Activated T-cell treated with anti-CD3 and anti-CD28 coated beads for 48 hours (primary cell): ENCODE data around the gene NADSYN1.
A peak's percentile ranks its signal among the peaks of the same experiment; 100 is the strongest.

ENCODE experiments used
- DNase-seq: peaks from one replicate; pipeline ENCODE4 v3.0.0-alpha.2; 2020; ENCODE audit warnings: low read depth

The NADSYN1 gene

DNA sequence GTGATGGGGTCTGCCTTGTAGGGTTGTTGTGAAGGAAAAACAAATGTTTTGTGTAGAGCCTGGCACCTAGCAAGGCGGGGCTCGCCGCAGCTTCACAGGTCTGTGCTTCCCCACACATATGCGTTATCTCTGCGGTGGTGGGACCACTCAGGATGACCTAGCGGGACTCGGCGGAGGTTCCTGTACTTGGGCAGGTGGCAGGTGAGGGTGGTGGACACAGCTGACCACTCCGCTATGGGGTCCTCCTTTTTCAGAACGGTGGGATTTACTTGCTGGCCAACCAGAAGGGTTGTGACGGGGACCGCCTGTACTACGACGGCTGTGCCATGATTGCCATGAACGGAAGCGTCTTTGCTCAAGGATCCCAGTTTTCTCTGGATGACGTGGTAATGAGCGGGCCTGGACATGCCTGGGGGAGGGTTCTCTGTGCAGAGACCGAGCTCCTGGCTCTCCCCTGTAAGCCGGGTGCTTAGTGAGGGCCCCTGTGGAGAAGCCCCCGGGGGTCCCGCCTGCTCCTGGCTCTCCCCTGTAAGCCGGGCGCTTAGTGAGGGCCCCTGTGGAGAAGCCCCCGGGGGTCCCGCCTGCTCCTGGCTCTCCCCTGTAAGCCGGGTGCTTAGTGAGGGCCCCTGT lies 21.3 kb downstream of the NADSYN1 start:
- DNase-seq = no peak

DNA sequence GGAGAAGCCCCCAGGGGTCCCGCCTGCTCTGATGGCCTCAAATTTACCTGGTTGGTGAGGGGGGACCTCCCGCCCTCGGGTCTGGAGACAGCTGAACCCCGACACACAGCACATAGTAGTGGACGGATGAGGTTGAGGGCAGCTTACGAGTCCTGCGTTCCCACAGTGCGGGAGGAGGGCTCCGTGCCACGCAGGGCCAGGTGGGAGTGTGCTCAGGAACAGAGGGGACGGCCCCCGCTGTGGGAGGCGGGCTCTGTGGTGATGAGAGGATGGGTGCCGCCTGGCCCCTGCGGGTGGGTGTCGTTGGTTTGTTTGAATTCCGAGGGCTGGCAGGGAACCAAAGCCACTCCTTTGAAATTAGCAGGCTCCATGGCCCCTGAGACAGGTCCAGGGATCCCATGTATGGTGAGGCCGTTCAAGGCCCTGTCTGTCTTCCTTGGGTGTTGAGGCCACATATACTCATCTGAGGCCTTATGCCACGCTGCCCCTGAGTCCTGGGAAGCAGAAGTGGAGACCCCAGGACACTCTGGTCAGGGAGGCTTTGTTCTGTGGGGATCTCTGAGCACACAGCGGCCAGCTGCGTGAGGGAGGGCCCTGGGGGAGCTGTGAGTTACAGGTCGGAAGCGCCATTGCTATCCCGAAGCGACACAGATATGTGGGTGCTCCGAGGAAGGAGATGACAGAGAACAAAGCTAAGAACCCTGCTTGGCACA lies 21.9 kb downstream of the NADSYN1 start:
- no peak for DNase-seq

DNA sequence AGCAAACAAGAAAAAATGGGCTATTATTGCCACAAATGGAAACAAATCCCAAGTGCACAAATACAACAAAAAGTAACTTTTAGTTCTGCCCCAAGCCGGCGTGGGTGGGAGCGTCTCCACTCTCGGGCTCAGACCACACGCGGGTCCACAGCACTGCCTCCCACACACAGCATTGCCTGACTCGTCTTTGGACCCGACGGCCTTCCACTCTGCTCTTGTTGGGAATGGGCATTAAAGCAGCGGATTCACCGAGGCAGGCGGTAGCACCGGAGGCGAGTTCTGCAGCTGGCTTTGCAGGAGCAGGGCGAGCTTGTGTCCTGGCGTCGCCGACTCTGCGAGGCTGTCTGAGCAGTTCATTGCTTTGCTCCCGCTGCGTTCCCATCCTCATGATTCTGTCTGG lies 23.0 kb downstream of the NADSYN1 start:
- DNase-seq = no peak

DNA sequence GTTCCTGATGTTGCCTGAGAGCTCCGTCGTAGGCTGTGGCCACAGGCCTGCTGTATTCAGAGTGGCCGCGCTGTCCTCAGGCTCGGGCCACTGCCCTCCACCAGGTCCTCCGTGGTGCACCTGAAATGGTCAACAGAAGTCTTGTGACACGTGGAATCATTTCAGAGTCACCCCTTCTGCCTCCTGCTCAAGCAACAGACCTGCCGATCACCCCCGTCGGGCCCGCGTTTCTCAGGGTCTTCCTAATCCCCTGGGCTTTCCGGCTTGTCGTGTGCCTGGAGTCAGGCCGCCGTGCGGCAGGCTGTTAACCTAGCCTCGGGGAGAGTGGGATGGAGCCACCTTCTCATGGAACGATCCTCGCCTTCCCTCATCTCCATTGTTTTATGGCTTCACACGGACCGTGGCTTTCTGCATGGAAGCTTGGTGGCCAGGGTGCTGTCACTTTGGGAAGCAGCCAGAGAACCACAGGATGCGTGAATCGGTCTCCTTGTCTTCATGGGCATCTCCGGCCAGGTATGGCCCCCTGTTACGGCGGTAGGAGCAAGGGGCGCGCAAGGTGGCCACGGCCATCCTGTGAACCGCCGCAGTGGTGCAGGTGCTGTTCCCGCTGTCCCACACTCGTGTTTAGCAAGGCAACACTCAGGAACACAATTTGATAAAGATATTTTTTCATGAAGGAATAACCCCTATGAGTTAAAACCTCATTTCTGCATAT lies 24.1 kb downstream of the NADSYN1 start:
- DNase-seq = no peak

DNA sequence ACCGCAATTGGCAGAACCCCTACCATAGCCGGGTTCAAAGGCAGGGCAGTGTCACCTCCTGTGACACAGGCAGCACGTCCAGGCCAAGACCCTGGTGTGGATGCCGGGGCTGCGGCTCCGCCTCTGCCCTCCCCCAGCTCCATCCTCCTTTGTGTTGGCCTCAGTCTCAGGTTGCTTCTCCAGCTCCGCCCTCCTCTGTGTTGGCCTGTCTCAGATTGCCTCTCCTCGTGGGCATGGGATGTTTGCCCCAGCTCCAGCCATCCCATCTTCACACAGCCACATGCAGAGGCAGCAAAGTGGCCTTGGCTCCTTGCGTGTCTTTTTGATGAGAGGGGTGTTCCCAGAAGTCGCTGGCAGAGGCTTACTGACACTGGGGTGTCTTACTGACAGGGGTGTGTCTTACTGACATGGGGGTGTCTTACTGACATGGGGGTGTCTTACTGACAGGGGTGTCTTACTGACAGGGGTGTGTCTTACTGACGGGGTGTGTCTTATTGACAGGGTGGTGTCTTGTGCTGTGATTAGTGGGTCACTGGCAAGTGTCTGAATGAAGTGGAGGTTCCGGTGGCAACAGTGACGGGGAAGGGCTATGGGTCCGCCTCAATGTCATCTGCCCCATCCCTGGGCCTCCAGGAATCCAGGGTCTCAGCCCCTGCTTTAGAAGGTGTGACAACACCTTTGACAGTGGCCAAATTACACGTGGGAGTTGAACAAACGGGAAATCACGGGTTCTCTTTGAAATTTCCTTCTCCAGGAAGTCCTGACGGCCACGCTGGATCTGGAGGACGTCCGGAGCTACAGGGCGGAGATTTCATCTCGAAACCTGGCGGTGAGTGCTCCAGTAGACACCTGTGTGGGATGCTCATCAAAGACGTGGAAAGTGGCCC lies 24.9 kb downstream of the NADSYN1 start:
- DNase-seq = no peak

DNA sequence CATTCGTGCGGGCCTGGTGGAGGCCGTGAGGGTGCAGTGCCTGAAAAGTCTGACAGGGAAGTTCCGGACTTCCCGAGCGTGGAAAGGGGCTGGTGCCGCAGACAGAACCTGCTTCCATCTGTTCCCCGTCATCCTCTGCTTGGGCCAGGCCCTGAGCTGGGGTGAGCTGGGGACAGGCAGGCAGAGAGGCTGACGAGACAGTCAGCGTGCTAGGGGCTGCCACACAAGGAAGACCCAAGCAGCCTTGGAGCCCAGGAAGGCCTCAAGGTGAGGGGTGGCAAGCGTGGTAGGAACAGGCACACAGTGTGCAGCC lies 25.5 kb downstream of the NADSYN1 start:
- no peak for DNase-seq

DNA sequence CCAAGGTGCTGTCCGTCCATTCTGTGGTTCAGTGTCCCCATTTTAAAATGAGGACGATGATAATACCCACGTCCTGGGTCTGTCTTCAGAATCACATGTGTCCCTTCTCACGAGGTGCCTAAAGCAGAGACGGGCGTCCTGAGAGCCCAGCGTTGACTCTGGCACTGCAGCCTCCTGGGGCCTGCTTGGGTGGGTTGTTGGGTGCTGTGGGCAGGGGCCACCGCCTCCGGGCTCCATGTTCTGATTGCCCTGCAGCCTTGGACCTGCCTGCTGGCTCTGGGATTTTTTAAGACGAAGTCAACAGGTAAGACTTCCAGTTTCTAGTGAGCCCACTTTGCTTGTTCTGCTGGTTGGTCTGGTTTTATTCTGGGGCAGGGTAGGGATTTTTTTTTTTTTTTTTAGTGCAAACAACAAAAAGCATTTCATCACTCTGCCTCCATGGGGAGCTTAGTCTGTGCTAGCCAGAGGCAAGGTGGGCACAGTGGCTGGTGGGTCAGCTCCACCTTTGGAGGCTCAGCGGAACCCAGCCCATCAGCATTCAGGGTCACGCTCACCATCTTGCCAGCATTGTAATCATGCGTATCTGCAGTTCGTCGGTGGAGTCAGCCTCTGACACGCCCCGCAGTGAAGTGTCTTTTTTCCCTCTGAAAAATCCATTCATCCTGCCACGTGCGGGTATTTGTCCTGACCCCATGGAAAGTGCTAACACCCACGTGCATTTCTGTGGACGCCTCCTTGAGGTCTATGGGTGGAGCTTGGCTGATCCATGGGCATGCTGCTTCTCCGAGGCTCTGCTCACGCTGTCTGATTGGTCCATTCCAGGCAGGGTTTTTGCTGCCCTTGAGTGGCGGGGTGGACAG lies 28.3 kb downstream of the NADSYN1 start:
- DNase-seq = no peak

DNA sequence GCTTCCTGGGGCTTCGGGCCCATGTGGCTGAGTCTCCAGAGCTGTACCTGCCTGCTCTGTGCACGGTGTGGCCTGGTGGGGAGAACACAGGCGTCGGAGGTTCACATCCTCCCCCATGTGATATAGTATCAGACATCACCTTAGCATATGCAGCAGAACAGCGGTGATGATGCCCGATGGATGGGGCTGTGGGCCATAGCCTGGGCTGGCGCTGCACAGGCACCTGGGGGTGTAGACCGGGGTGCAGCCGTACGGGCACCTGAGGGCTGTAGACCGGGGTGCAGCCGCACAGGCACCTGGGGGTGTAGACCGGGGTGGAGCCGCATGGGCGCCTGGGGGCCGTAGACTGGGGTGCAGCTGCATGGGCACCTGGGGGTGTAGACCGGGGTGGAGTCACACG lies 29.2 kb downstream of the NADSYN1 start:
- DNase-seq = no peak

DNA sequence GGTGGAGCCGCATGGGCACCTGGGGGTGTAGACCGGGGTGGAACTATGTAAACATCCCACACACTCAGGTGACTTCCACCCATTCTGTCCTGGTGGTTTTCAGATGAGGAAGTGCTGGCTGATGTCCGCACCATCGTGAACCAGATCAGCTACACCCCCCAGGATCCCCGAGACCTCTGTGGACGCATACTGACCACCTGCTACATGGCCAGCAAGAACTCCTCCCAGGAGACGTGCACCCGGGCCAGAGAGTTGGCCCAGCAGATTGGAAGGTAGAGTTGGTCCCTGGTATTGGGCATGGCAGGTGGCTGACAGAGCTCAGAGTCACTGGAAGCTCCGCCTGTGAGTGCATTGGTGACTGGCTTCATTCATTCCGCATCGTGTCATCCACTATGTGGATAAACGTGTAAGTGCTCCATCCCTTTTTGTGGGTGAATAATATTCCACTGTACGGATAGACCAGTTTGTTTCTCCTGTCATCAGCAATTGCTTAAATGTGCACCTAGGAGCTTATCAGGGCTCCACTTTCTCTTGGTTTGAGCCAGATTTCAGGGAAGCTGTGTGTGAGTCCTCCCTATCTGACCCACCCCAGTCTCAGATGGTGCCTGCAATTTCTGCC lies 29.9 kb downstream of the NADSYN1 start:
- DNase-seq = no peak

DNA sequence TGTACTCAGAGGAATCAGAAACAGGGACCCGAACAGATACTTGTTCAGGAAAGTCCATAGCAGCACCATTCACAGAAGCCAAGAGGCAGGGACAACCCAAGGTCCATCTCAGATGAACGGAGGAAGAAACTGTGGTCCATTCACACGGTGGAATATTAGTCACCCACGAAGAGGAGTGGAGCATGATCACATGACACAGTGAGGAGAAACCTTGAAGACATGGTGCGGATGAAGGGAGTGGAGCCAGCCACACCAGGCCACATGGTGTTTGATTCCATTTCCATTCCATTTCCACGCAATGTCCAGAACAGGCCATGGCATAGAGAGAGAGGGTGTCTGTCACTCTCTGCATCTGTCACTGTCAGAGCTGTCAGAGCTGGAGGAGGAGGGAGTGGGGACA lies 30.7 kb downstream of the NADSYN1 start:
- DNase-seq = no peak

DNA sequence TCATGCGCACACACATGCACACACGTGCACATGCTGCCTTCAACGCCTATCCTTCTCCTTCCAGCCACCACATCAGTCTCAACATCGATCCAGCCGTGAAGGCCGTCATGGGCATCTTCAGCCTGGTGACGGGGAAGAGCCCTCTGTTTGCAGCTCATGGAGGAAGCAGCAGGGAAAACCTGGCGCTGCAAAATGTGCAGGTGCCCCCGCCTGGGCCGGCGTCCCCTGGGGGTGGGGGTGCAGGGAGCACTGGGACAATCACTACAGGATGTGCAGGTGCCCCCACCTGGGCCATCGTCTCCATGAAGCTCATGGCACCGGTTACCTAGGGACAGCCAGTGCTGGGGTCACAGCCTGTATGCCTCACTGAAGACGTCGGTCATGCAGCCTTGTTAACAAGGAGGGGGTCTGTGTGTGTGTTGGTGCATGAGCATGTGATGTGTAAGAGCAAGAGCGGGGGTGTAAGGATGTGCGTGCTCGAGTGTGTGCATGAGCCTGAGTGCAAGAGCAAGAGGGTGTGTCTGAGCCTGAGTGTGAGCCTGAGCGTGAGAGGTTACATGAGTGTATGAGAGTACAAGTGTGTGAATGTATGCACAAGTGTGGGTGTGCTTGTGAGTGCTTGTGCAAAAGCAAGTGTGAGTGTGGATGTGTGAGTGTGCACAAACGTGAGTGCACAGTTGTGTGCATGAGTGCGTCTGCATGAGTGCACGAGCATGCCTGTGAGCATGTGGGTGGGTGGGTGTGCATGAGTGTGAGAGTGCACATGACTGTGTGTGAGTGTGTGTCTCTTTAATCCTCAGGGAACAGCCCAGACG lies 31.5 kb downstream of the NADSYN1 start:
- DNase-seq = no peak

DNA sequence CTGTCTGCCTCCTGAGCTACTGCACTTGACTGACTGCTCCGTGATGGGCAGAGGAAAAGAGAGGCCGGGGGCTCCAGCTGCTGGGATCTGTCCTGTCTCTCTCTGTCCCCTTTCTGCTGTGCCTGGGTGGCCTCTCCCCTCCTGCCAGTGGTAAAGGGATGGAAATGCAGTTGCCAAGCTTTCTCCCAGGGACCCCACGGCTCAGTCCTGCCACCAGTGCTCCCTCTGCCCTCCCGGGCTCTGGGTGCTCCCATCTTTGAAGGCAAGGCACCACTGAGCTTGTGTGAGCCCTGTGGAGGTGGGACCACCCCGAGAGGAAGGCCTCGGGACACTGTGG lies 32.0 kb downstream of the NADSYN1 start:
- DNase-seq = no peak

DNA sequence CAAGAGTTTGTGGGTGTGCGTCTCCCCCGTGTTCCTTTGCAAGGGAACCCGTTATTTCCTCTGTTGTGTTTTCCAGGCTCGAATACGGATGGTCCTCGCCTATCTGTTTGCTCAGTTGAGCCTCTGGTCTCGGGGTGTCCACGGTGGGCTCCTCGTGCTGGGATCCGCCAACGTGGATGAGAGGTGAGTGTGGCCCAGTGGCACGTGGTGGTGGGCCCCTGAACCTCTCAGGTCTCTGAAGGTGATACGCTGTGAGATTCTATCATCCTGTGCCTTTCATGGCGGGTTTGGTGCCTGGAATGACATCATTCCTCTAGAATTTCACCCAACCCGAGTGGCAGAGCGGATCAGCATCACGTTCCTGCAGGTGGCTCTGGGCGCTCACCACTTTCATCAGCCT lies 32.5 kb downstream of the NADSYN1 start:
- no peak for DNase-seq

DNA sequence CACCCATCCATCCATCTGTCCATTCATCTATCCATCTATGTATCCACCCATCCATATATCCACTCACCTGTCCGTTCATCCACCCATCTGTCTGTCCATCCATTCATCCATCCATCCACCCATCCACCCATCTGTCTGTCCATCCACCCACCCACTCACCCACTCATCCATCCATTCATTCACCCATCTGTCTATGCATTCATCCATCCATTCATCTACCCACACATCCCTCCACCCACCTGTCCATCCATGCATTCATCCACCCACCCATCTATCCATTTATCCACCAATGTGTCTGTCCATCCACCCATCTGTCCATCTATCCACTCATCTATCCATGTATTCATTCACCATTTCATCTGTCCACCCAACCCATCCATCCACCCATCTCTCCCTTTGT lies 33.3 kb downstream of the NADSYN1 start:
- no peak for DNase-seq

DNA sequence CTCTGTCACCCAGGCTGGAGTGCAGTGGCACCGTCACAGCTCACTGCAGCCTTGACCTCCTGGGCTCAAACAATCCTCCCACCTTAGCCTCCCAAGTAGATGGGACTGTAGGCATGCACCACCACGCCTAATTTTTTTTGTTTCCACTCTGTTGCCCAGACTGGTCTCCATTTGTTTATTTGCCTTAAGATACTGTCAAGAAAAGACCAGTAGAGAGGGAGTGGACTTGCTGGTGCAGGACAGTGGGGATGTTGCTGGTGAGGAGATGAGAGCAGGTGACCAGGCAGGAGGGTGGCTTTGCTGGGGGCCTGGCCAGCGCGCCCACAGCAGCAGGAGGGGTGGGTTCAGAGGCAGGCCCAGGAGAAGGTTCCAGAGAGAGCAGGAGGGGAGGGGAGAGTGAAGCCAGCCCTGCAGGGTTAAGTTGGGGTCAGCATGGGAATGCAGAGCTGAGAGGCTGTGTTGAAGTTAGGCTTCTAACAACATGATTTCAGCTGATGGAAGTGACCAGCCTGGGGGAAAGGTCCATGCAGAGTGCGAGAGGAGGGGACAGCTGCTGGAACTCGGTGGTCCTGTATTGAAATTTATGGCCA lies 35.8 kb downstream of the NADSYN1 start:
- DNase-seq = no peak

DNA sequence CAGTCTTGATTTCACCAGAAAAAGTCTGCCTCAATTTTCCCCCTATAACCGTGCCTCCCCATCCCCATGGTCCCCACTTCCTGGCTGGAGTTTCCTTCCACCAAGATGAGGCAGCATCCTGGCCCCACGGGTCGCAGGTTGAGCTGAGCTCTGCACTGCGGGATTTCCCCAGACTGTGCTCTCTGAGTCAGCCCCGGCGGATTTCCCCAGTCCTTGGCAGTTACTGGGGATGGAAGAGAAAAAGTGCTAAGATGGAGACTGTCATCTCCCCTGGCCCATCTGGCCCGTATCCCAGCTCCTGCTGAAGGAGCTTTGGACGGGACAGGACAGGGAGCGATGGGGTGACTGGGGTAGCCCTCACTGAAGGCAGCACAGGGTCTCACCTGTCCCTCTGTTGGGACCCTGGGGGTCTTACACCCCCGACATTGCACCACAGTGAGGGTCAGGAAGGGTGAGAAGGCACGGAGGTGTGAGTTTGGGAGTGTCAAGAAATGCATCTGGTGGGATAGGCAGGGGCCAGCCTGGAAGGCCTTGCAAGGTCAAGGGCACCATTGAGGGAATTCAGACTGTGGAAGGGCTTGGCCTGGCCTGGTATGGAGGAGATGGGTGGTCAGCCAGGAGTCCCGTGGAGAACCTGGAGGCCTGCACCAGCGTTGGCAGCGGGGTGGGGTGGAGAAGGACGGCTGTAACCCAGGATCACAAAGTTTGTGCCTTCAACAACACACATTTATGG lies 36.5 kb downstream of the NADSYN1 start:
- peak; percentile 57 for DNase-seq

DNA sequence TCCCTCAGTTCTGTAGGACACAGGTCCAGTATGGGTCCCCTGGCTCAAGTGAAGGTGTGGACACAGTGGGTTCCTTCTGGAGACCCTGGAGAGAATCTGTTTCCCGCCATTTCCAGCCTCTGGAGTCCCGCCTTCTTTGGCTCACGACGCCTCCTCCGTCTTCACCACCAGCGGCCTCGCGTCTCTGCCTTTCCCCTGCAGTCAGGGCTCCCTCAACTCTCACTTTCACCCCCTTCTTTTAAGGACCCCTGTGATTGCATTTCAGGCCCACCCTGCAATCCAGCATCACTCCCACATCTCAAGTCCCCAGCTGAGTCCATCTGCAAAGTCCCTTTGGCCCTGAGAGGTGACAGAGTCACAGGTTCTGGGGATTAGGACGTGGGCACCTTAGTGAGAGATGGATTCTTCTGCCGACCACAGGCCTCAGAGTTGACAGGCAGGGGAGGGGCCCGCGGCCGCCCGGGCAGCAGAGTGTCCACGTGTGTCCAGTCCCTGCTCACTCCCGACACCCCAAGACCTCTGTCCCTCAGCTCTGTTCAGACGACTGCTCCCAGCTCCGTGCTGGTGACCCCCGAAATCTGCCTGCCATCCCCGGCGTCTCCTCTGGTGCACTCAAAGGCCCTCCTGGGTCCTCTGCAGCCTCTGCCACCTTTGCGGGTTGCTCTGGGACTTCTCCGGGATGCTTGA lies 37.2 kb downstream of the NADSYN1 start:
- DNase-seq = no peak

DNA sequence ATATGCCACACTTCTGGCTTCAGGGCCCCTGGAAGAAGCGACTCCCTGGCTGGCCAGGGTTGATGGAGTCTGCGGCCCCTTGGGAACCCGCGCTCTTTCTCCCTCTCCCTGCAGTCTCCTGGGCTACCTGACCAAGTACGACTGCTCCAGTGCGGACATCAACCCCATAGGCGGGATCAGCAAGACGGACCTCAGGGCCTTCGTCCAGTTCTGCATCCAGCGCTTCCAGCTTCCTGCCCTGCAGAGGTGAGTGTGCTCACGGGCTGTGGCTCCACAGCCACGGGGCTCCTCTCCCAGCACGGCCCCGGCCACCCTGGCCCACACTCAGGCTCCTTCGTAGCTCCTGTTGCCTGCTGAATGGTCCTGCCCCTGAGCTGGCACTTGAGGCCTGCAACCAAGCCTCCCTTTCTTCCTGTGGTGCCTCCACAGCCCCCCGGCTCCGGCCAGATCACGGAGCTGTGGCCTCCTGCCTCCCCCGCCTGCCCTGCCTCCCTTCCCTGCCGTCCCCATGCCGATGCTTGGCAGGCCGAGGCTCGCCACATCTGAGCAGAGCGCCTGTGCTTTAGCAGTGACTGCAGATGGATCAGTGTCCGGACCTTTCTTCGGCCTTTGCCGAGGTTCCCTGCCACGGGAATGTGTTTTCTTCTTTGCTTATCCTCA lies 37.9 kb downstream of the NADSYN1 start:
- no peak for DNase-seq
